Neural cell (in vitro differentiated cells): ENCODE measurements around the gene DOHH.

Experiments
- POLR2AphosphoS5 ChIP-seq: IDR thresholded peaks from 2 replicates; pipeline ENCODE4 v1.6.1; 2012
- TAF1 ChIP-seq: IDR thresholded peaks from 2 replicates; pipeline ENCODE4 v1.6.1; 2012; ENCODE audit warnings: low read depth
- TF ChIP-seq, protein P1 (sequence below): fragments of 450-650 bp; IDR thresholded peaks from 2 replicates; pipeline ENCODE4 v1.5.1; 2014; ENCODE audit warnings: antibody characterized with exemption, mild to moderate bottlenecking, moderate library complexity; ENCODE audit not compliant: poor library complexity, severe bottlenecking

DNA sequence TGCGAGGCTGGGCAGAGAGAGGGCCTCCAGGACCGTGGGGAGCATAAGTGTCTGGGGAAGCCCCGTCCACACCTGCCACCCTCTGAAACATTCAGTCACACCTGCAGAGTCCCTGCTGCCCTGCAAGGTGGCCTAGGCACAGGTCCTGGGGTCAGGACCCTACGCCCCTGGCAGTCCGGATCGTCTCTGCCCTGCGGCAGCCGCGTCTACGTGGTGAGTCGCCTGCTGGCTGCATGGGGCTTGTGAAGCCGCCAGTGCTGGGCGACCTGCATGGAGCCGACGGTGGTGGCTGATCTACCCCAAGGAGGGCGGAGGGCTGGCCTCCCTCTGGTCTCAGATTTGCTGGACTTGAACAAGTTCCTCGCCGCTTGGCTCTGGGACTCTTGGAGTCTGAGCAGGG lies 18.7 kb upstream of the DOHH start:
- no peak for TF ChIP-seq POLR2AphosphoS5
- no peak for TF ChIP-seq TAF1
- TF ChIP-seq, protein P1, sequence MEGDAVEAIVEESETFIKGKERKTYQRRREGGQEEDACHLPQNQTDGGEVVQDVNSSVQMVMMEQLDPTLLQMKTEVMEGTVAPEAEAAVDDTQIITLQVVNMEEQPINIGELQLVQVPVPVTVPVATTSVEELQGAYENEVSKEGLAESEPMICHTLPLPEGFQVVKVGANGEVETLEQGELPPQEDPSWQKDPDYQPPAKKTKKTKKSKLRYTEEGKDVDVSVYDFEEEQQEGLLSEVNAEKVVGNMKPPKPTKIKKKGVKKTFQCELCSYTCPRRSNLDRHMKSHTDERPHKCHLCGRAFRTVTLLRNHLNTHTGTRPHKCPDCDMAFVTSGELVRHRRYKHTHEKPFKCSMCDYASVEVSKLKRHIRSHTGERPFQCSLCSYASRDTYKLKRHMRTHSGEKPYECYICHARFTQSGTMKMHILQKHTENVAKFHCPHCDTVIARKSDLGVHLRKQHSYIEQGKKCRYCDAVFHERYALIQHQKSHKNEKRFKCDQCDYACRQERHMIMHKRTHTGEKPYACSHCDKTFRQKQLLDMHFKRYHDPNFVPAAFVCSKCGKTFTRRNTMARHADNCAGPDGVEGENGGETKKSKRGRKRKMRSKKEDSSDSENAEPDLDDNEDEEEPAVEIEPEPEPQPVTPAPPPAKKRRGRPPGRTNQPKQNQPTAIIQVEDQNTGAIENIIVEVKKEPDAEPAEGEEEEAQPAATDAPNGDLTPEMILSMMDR = no peak
